B cell (primary cell): ENCODE measurements around the gene TJP2. TPM values are rescaled to one million over a fixed set of nuclear protein-coding genes. Genes with fewer than 3 reads are reported as not detected.

Experiments
- ATAC-seq: fragments of 200-7000 bp; cut with Tn5 transposase; one replicate; pipeline ENCODE4 v1.10.0; 2021; ENCODE audit warnings: low read depth, mild to moderate bottlenecking, moderate number of reproducible peaks, moderate library complexity
- CTCF ChIA-PET: fragments of 350-600 bp; sonication (Branson Sonifier 250); formaldehyde crosslinking; loops from one replicate; lab custom pipeline; 2021; ENCODE audit warnings: antibody characterized with exemption, inconsistent platforms; lab: Charles Lee
- POLR2A ChIA-PET: fragments of 350-600 bp; sonication (Branson Sonifier 250); formaldehyde crosslinking; loops from one replicate; lab custom pipeline; 2021; ENCODE audit warnings: antibody characterized with exemption; lab: Charles Lee
- DNase-seq: peaks from one replicate; pipeline ENCODE4 v3.0.0; 2013
- H2AFZ ChIP-seq: 2 replicates; pipeline ENCODE4 v1.6.1; 2012; ENCODE audit warnings: mild to moderate bottlenecking, low read depth, low read length; ENCODE audit not compliant: insufficient read depth, poor library complexity, severe bottlenecking
- H3K27ac ChIP-seq, 2 donors: 1 replicate in 1 of 2; 2 replicates in 1 of 2; pipeline ENCODE4 v1.5.1; 2012 to 2013; ENCODE audit warnings: low read length in 2 of 2, mild to moderate bottlenecking in 2 of 2, moderate library complexity in 1 of 2
- H3K27me3 ChIP-seq, 4 experiments: fragments of 200-600 bp in 1 of 4; sonication (generic) in 1 of 4; replicated peaks in 1 of 4; 1 replicate in 2 of 4; 2 replicates in 2 of 4; pipeline versions ENCODE4 v1.6.1 to v1.7.0; 2013 to 2016; ENCODE audit warnings: low read length in 3 of 4, mild to moderate bottlenecking in 2 of 4, mixed read lengths in 1 of 4, moderate library complexity in 1 of 4; ENCODE audit not compliant: insufficient read depth in 4 of 4, control insufficient read depth in 3 of 4; ENCODE audit errors: control extremely low read depth in 1 of 4
- H3K36me3 ChIP-seq, 2 experiments: replicated peaks in 1 of 2; 1 replicate in 1 of 2; 2 replicates in 1 of 2; pipeline versions ENCODE4 v1.6.1 to v1.7.1; 2013; ENCODE audit warnings: low read length in 1 of 2; ENCODE audit not compliant: insufficient read depth in 2 of 2, control insufficient read depth in 1 of 2; ENCODE audit errors: control extremely low read depth in 1 of 2, extremely low read depth in 1 of 2
- H3K4me1 ChIP-seq, 2 donors: fragments of 200-600 bp in 1 of 2; sonication (generic) in 1 of 2; 1 replicate in 1 of 2; 2 replicates in 1 of 2; pipeline versions ENCODE4 v1.5.1 to v1.6.1; 2013 to 2017; ENCODE audit warnings: low read length in 2 of 2; ENCODE audit not compliant: control insufficient read depth in 2 of 2, insufficient read depth in 2 of 2
- H3K4me2 ChIP-seq: replicated peaks from 2 replicates; pipeline ENCODE3; 2012; ENCODE audit warnings: mild to moderate bottlenecking, low read depth, low read length; ENCODE audit not compliant: poor library complexity, severe bottlenecking
- H3K4me3 ChIP-seq, 5 experiments: fragments of 200-600 bp in 1 of 5; sonication (generic) in 1 of 5; 1 replicate in 3 of 5; 2 replicates in 2 of 5; pipeline versions ENCODE4 v1.5.1 to v1.7.0; 2011 to 2016; ENCODE audit warnings: low read length in 4 of 5, mild to moderate bottlenecking in 4 of 5, low read depth in 2 of 5, control low read depth in 1 of 5, moderate library complexity in 1 of 5; ENCODE audit not compliant: insufficient read depth in 1 of 5; ENCODE audit errors: control extremely low read depth in 1 of 5, extremely low read depth in 1 of 5
- H3K79me2 ChIP-seq: fragments of 200-600 bp; sonication (generic); one replicate; pipeline ENCODE4 v1.6.0; 2016; ENCODE audit warnings: low read length; ENCODE audit not compliant: control insufficient read depth, insufficient read depth
- H3K9ac ChIP-seq: fragments of 200-600 bp; sonication (generic); 2 replicates; pipeline ENCODE4 v1.6.1; 2017; ENCODE audit warnings: mild to moderate bottlenecking, low read length, moderate library complexity
- H3K9me3 ChIP-seq, 3 donors: one replicate each; pipeline versions ENCODE4 v1.6.1 to v1.7.1; 2013; ENCODE audit warnings: low read length in 2 of 3; ENCODE audit not compliant: control insufficient read depth in 2 of 3, insufficient read depth in 1 of 3; ENCODE audit errors: control extremely low read depth in 1 of 3
- H4K20me1 ChIP-seq: 2 replicates; pipeline ENCODE4 v1.6.0; 2012; ENCODE audit warnings: mild to moderate bottlenecking, low read length; ENCODE audit not compliant: insufficient read depth, control insufficient read depth, poor library complexity, severe bottlenecking
- H3K27ac Mint-ChIP-seq: one replicate; pipeline ENCODE4 v1.8.0; 2021; ENCODE audit warnings: mixed read lengths
- H3K27me3 Mint-ChIP-seq: one replicate; pipeline ENCODE4 v1.8.0; 2021; ENCODE audit warnings: mixed read lengths
- H3K4me1 Mint-ChIP-seq: one replicate; pipeline ENCODE4 v1.8.0; 2021; ENCODE audit warnings: mixed read lengths
- H3K4me3 Mint-ChIP-seq: one replicate; pipeline ENCODE4 v1.8.0; 2021; ENCODE audit warnings: mixed read lengths
- H3K9me3 Mint-ChIP-seq: one replicate; pipeline ENCODE4 v1.8.0; 2022; ENCODE audit warnings: mixed read lengths; ENCODE audit not compliant: insufficient read depth
- CTCF ChIP-seq: fragments of 200-600 bp; IDR thresholded peaks from one replicate; pipeline ENCODE4 v1.8.0; 2022; ENCODE audit warnings: antibody characterized with exemption, mild to moderate bottlenecking
- EZH2 ChIP-seq: IDR thresholded peaks from 2 replicates; pipeline ENCODE4 v1.6.1; 2012; ENCODE audit warnings: borderline replicate concordance, low read depth, mild to moderate bottlenecking, moderate library complexity, low read length; ENCODE audit not compliant: insufficient read depth, poor library complexity, severe bottlenecking
- WGBS: methylation state at CpG from one replicate; pipeline ENCODE4 v1.1.5; 2013; ENCODE audit warnings: missing lambda C conversion rate; ENCODE audit not compliant: insufficient coverage; 5-methylcytosine and 5-hydroxymethylcytosine counted together
- intact Hi-C: fragments of 100-400 bp; cut with micrococcal nuclease; formaldehyde crosslinking; loops from one replicate; pipeline ENCODE4 v1.10.0; 2022
- polyA plus RNA-seq: library from polyadenylated mRNA; depleted of rRNA; stranded (reverse); fragments of >200 nt; gene quantifications from 2 replicates; pipeline ENCODE4 v1.2.3, GENCODE V29; 2012
- total RNA-seq, 2 donors: library from RNA; stranded (reverse); fragments of 120-200 nt in 1 of 2; gene quantifications; 1 replicate in 1 of 2; 2 replicates in 1 of 2; pipeline versions ENCODE4 v1.2.3 to v1.2.4, GENCODE V29; 2013 to 2022

TJP2 gene
- total and polyA plus RNA-seq, 2 donors (not counting 1 experiment from before 2014, with no cell fraction given), result 1.2 to 2.3 TPM

- Histone ChIP-seq H3K9me3 (no peaks in the 10 kb centered on the region), H4K20me1 (no peaks in the 10 kb centered on the region)
- no peak for DNase-seq
These were observed 30.2 kb downstream of the TJP2 start for GRCh38 chr9:69204326-69204725.

GRCh38 chr9:69204849-69205248 is 30.8 kb downstream of the TJP2 start:
- H3K27ac Mint-ChIP-seq, result no peak overlapping the region
- H3K36me3 ChIP-seq, result no peaks in the 10 kb centered on the region
- peaks cover 8% of the 10 kb centered on the region for H3K4me1 Mint-ChIP-seq
- ChIA-PET POLR2A (no interaction called here), CTCF (interaction anchor here (1.6 kb wide), 1 partner anchor 217 kb away, joined by 3 read pairs; no protein-coding TSS in a partner anchor)
- ATAC-seq, result no peak
- no peak overlapping the region for H3K4me3 Mint-ChIP-seq
- no peak overlapping the region for H3K4me2 ChIP-seq
- TF ChIP-seq EZH2, result no peak
- TF ChIP-seq CTCF, result no peak
- no peak overlapping the region for H3K9ac ChIP-seq
- no peaks in the 10 kb centered on the region for H3K9me3 ChIP-seq
- no peaks in the 10 kb centered on the region for H3K27me3 Mint-ChIP-seq
- intact Hi-C loops, result no loop called here
- no peak overlapping the region for H3K4me3 ChIP-seq
- H3K27ac ChIP-seq, result no peak overlapping the region
- no peaks in the 10 kb centered on the region for H3K79me2 ChIP-seq
- no peaks in the 10 kb centered on the region for H3K27me3 ChIP-seq
- H4K20me1 ChIP-seq, result no peaks in the 10 kb centered on the region
- no peak for DNase-seq
- peaks cover 3 to 6% of the 10 kb centered on the region in 2 donors for H3K4me1 ChIP-seq
- 93% methylated on average over 5 of the region's 7 CpGs for WGBS
- H3K9me3 Mint-ChIP-seq, result no peaks in the 10 kb centered on the region
- no peak overlapping the region for H2AFZ ChIP-seq

More at GRCh38 chr9:69204326-69204725, 30.2 kb downstream of the TJP2 start:
- H3K4me3 Mint-ChIP-seq, result no peak overlapping the region
- Histone ChIP-seq H3K36me3 (no peaks in the 10 kb centered on the region), H3K4me3 (no peak overlapping the region), H3K79me2 (no peaks in the 10 kb centered on the region), H3K4me2 (no peak overlapping the region), H2AFZ (no peak overlapping the region), H3K4me1 (peaks cover 7 to 10% of the 10 kb centered on the region in 2 donors), H3K9ac (no peak overlapping the region), H3K27me3 (no peaks in the 10 kb centered on the region), H3K27ac (no peak overlapping the region)
- intact Hi-C loops, result no loop called here
- no peak for ATAC-seq
- no CpG with 5 or more reads among the region's 2 CpGs for WGBS
- no peak overlapping the region for H3K27ac Mint-ChIP-seq
- TF ChIP-seq CTCF, result no peak
- TF ChIP-seq EZH2, result no peak
- no peaks in the 10 kb centered on the region for H3K9me3 Mint-ChIP-seq
- H3K4me1 Mint-ChIP-seq, result peaks cover 13% of the 10 kb centered on the region
- ChIA-PET POLR2A (no interaction called here), CTCF (no interaction called here)
- no peaks in the 10 kb centered on the region for H3K27me3 Mint-ChIP-seq
